HEK293 (cell line): ENCODE data around the gene RBM20.

Experiments used
- ATF2 ChIP-seq: fragments of 450-650 bp; formaldehyde crosslinking; IDR thresholded peaks from 2 replicates; pipeline ENCODE4 v1.5.1; 2016; ENCODE audit warnings: missing biosample characterization, missing genetic modification characterization, low read depth
- BCL11B ChIP-seq: fragments of 450-650 bp; formaldehyde crosslinking; IDR thresholded peaks from 2 replicates; pipeline ENCODE4 v1.5.1; 2016; ENCODE audit warnings: low read depth, missing biosample characterization, missing genetic modification characterization
- SP2 ChIP-seq: fragments of 450-650 bp; formaldehyde crosslinking; IDR thresholded peaks from 2 replicates; pipeline ENCODE4 v1.5.1; 2016; ENCODE audit warnings: missing biosample characterization, missing genetic modification characterization
- TCF7L2 ChIP-seq: IDR thresholded peaks from 2 replicates; pipeline ENCODE4 v1.6.1; 2011; ENCODE audit warnings: low read depth, mild to moderate bottlenecking, inconsistent platforms, low read length, moderate library complexity, borderline replicate concordance
- TF ChIP-seq, protein P1 (sequence below): fragments of 450-650 bp; formaldehyde crosslinking; IDR thresholded peaks from 2 replicates; pipeline ENCODE4 v1.5.1; 2016; ENCODE audit warnings: missing biosample characterization, missing genetic modification characterization

DNA sequence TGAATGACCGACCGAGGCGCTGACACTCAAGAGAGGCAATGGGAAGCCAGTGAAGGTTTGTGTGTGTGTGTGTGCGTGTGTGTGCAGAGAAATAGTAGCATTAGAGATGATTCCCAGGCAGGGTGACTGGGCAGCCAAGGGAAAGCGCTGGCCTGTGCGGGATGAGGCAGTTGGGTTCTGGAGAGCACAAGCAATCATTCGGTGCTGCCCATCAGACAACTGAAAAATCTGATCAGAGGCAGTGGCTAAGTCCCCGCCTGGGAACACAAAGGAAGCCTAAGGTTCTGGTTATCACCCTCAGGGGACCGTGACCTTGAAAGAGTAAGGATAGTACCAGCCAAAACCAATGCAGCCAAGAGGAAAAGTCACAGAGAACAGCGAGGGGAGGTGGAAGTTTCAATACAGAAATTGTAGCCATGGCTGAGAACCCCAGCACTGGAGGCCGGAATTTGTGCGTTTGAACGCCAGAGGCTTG is 226.7 kb downstream of the RBM20 start:
- TF ChIP-seq TCF7L2, result no peak
- TF ChIP-seq SP2, result no peak
- TF ChIP-seq, protein P1, sequence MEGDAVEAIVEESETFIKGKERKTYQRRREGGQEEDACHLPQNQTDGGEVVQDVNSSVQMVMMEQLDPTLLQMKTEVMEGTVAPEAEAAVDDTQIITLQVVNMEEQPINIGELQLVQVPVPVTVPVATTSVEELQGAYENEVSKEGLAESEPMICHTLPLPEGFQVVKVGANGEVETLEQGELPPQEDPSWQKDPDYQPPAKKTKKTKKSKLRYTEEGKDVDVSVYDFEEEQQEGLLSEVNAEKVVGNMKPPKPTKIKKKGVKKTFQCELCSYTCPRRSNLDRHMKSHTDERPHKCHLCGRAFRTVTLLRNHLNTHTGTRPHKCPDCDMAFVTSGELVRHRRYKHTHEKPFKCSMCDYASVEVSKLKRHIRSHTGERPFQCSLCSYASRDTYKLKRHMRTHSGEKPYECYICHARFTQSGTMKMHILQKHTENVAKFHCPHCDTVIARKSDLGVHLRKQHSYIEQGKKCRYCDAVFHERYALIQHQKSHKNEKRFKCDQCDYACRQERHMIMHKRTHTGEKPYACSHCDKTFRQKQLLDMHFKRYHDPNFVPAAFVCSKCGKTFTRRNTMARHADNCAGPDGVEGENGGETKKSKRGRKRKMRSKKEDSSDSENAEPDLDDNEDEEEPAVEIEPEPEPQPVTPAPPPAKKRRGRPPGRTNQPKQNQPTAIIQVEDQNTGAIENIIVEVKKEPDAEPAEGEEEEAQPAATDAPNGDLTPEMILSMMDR (tag by site-specific recombination), result no peak
- no peak for TF ChIP-seq BCL11B
- TF ChIP-seq ATF2, result no peak
